ENCODE measurements around the gene KLRG1. TPM values are rescaled to one million over a fixed set of nuclear protein-coding genes. Genes with fewer than 3 reads are reported as not detected.

KLRG1 gene
- total and polyA plus RNA-seq, 9 of the 15 experiments (the other 6 are each of a cell fraction or from before 2014, with no cell fraction given) = 1.4 to 7.2 (median 2.1) TPM

GRCh38 chr12:8941691-8942478, 47.5 kb upstream of the KLRG1 start:
- no TSS peak for BruUV-seq (replicated peaks)

More at GRCh38 chr12:8941691-8942478, 47.5 kb upstream of the KLRG1 start:
- WGBS (ENCODE audit: insufficient coverage, low coverage, missing lambda C conversion rate) = 82% methylated on average over 5 of the region's 5 CpGs
- FAIRE-seq = no peak
- ATAC-seq = no peak
- TF ChIP-seq EHMT2 (IDR thresholded peaks at IDR 0.05) (no peak), CGGBP1 (CRISPR knock-in tag; IDR thresholded peaks at IDR 0.05) (no peak), POLR2A (conservative IDR thresholded peaks at IDR 0.05) (no peak), HDAC2 (IDR thresholded peaks at IDR 0.05) (no peak), ZFPM2 (CRISPR knock-in tag; IDR thresholded peaks at IDR 0.05) (no peak), BCOR (IDR thresholded peaks at IDR 0.05) (no peak), SMAD4 (CRISPR knock-in tag; conservative IDR thresholded peaks at IDR 0.05) (no peak)
- TF ChIP-seq, protein P1, sequence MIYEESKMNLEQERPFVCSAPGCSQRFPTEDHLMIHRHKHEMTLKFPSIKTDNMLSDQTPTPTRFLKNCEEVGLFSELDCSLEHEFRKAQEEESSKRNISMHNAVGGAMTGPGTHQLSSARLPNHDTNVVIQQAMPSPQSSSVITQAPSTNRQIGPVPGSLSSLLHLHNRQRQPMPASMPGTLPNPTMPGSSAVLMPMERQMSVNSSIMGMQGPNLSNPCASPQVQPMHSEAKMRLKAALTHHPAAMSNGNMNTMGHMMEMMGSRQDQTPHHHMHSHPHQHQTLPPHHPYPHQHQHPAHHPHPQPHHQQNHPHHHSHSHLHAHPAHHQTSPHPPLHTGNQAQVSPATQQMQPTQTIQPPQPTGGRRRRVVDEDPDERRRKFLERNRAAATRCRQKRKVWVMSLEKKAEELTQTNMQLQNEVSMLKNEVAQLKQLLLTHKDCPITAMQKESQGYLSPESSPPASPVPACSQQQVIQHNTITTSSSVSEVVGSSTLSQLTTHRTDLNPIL (CRISPR knock-in tag; IDR thresholded peaks at IDR 0.05) = no peak
- TF ChIP-seq, protein P2, sequence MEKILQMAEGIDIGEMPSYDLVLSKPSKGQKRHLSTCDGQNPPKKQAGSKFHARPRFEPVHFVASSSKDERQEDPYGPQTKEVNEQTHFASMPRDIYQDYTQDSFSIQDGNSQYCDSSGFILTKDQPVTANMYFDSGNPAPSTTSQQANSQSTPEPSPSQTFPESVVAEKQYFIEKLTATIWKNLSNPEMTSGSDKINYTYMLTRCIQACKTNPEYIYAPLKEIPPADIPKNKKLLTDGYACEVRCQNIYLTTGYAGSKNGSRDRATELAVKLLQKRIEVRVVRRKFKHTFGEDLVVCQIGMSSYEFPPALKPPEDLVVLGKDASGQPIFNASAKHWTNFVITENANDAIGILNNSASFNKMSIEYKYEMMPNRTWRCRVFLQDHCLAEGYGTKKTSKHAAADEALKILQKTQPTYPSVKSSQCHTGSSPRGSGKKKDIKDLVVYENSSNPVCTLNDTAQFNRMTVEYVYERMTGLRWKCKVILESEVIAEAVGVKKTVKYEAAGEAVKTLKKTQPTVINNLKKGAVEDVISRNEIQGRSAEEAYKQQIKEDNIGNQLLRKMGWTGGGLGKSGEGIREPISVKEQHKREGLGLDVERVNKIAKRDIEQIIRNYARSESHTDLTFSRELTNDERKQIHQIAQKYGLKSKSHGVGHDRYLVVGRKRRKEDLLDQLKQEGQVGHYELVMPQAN (IDR thresholded peaks at IDR 0.05; ENCODE audit: borderline replicate concordance) = no peak
- TF ChIP-seq, protein P3, sequence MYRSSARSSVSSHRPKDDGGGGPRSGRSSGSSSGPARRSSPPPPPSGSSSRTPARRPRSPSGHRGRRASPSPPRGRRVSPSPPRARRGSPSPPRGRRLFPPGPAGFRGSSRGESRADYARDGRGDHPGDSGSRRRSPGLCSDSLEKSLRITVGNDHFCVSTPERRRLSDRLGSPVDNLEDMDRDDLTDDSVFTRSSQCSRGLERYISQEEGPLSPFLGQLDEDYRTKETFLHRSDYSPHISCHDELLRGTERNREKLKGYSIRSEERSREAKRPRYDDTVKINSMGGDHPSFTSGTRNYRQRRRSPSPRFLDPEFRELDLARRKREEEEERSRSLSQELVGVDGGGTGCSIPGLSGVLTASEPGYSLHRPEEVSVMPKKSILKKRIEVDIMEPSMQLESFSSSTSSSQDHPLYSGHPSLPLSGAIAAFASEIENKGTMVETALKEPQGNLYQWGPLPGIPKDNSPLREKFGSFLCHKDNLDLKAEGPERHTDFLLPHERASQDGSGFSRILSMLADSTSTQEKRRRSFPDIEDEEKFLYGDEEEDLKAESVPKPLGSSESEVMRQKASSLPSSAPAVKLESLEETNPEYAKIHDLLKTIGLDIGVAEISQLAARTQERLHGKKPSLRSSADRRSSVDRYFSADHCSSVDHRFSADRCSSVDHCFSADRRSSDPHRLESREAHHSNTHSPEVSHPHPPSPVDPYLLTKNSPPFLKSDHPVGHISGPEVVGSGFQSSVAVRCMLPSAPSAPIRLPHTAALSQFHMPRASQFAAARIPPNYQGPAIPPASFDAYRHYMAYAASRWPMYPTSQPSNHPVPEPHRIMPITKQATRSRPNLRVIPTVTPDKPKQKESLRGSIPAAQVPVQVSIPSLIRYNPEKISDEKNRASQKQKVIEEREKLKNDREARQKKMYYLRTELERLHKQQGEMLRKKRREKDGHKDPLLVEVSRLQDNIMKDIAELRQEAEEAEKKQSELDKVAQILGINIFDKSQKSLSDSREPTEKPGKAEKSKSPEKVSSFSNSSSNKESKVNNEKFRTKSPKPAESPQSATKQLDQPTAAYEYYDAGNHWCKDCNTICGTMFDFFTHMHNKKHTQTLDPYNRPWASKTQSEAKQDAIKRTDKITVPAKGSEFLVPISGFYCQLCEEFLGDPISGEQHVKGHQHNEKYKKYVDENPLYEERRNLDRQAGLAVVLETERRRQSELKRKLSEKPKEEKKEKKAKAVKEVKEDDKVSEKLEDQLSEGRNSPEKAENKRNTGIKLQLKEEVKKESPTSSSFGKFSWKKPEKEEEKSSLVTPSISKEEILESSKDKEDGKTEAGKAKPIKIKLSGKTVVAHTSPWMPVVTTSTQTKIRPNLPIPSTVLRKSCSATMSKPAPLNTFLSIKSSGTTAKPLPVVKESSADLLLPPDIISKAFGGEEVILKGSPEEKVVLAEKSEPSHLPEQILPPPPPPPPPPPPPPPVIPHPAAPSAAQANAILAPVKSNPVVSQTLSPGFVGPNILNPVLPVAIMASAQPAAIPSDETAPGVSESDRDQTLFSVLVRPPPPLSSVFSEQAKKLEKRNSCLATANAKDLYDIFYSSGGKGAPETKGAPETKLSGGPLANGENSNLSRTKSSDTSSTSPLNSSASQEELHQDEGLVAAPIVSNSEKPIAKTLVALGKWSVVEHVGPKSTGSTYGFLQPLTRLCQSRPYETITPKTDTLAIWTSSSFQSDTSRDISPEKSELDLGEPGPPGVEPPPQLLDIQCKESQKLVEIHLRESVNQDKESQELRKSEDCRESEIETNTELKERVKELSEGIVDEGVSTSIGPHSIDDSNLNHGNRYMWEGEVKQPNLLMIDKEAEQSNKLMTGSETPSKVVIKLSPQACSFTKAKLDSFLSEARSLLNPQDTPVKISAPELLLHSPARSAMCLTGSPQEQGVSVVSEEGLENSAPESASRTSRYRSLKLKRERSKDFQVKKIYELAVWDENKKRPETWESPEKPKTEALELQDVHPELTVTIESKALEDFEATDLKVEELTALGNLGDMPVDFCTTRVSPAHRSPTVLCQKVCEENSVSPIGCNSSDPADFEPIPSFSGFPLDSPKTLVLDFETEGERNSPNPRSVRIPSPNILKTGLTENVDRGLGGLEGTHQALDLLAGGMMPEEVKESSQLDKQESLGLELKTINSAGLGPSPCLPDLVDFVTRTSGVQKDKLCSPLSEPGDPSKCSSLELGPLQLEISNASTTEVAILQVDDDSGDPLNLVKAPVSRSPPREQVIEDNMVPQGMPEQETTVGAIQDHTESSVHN (IDR thresholded peaks at IDR 0.05; ENCODE audit: borderline replicate concordance in 1 of 2, low read depth in 1 of 2) = no peak
- ChIA-PET POLR2A (no interaction called here), CTCF (ENCODE audit: low intra/inter-chr PET ratio) (interaction anchor here (0.7 kb wide), 1 partner anchor 32 kb away, joined by 4 read pairs; no protein-coding TSS in a partner anchor)
- Histone ChIP-seq H3K27me3 (ENCODE audit: control insufficient read depth in 2 of 2, insufficient read depth in 2 of 2, low read length in 2 of 2) (no peaks in the 10 kb centered on the region), H3K9ac (ENCODE audit: insufficient read depth in 1 of 2, low read depth in 2 of 2, low read length in 2 of 2) (no peak overlapping the region), H4K20me1 (replicated peaks; ENCODE audit: control insufficient read depth, insufficient read depth, low read length) (no peaks in the 10 kb centered on the region; the same call in 1 of the 2 replicates), H3K36me3 (ENCODE audit: control insufficient read depth, insufficient read depth, low read length) (peaks cover 57% of the 10 kb centered on the region), H3K4me2 (ENCODE audit: insufficient read depth, low read length) (no peak overlapping the region), H2AFZ (ENCODE audit: low read depth, low read length) (no peak overlapping the region), H3K79me2 (ENCODE audit: control insufficient read depth, insufficient read depth, low read length) (peaks cover 19% of the 10 kb centered on the region), H3K4me1 (replicated peaks in 1 of 2; ENCODE audit: control insufficient read depth in 2 of 2, insufficient read depth in 2 of 2, low read length in 2 of 2) (0 out of 5 replicates have a peak, but pooled peaks cover 0 to 2% of the 10 kb centered on the region in 2 experiments), H3K27ac (ENCODE audit: extremely low read depth, low read depth, low read length) (no peak overlapping the region), H3K9me3 (replicated peaks; ENCODE audit: control insufficient read depth, insufficient read depth, low read depth, low read length) (no peaks in the 10 kb centered on the region), H3K4me3 (no peak overlapping the region), H3K9me1 (ENCODE audit: control insufficient read depth, insufficient read depth, low read length) (no peaks in the 10 kb centered on the region)
- intact Hi-C loops (cut with micrococcal nuclease) (no loop called here), in situ Hi-C loops (cut with MboI) (no loop called here)
- DNase-seq (ENCODE audit: extremely low read depth in 1 of 4, low spot score in 3 of 4) = peak in 1 of 4 experiments; percentile 16

All from K562 (cell line).